Ecto neural progenitor cell (in vitro differentiated cells): ENCODE results near the gene ACKR1.
A peak's percentile ranks its signal among the peaks of the same experiment; 100 is the strongest.

Source experiments
- DNase-seq: peaks from one replicate; pipeline ENCODE4 v3.0.0-alpha.2; 2018; ENCODE audit warnings: low spot score

ACKR1 gene

DNA sequence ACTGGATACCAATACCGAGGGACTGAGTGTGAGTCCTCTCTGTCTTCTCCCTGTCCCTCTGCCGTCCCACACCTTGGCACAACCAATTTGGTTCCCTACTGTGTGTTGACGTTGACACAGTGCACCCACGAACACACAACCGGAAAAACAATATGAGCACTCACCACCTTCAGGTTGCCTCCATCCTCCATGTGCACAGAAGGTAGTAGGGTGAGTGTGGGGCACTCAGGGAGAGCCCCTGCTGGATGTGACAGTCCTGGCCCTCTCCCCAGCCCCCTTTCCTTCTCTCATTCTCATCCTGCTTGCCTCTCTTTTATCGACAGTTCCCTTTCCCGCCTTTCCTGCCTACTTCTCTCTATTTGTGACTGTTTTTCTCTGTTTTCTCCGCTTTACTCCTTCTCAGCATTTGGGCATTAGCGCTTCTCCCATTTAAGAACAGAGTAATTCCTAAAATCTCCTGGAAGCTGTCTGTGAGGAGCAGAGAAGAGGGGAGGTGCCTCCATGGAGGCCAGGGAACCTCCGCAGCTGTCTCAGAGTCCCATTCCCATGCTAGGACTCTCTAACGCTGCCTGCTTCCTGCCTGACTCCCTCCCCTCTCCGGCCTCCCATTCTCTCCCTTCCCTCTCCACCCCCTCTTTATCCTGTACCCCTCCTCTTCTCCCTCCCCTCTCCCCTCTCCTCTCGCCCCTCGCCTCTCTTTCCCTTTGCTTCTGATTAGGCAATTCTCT is 16.9 kb upstream of the ACKR1 start:
- DNase-seq, result no peak

DNA sequence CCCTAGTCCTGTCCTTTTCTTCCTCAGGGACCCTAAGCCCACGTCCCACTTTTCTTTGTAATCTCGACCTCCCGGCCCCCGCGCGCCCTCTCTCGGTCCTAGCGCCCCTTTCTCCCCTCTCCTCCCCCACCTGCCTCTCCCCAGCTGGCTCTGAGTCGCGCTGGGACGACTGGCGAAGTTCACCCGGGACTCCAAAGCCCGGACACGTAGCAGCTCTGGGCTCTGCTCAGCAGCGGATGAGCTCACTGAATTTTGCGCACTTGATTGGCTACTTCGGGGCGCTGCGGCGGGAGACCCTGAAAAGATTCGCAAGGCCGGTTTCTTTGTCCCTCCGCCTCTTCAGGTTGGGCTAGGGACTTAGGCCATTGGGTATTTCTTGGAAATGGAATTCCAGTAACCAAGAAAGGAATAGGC is 16.3 kb upstream of the ACKR1 start:
- peak; percentile 88 for DNase-seq

DNA sequence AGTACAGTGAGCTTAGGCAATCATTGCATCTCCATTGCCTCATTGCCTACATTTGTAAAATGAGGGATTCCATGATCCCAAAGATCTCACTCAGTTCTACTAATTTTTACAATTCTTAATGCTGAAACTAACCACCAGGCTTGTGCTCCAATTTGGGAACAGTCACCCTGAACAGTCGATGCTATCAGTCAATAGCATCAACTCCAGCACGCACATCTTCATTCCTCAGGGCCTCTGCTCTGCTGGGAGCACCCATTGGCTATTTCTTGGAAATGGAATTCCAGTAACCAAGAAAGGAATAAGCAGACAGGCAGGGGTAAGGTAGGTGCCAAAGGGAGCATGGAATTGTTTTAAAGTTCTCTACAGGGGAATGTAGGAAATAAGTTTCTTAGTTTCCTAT is 14.2 kb upstream of the ACKR1 start:
- no peak for DNase-seq

DNA sequence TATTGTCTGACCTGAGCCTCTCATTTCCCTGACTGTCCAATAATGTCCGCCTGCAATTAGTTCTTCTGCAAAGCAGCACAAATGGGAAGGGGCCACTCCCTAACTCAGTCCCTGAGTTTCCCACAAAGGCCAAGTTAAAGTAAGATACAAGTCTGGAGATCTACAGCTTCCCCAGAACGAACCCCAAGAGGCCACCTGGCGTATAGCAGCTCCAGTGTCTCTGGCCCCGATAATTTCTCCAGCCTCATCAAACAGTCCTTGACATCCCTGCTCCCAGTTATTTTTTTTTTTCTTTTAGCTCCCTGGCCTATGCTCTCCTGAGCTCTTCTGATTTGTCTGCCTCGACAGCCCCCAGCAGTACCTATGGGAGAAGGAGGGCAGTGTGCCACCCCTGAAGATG is 8.1 kb upstream of the ACKR1 start:
- DNase-seq, result no peak

DNA sequence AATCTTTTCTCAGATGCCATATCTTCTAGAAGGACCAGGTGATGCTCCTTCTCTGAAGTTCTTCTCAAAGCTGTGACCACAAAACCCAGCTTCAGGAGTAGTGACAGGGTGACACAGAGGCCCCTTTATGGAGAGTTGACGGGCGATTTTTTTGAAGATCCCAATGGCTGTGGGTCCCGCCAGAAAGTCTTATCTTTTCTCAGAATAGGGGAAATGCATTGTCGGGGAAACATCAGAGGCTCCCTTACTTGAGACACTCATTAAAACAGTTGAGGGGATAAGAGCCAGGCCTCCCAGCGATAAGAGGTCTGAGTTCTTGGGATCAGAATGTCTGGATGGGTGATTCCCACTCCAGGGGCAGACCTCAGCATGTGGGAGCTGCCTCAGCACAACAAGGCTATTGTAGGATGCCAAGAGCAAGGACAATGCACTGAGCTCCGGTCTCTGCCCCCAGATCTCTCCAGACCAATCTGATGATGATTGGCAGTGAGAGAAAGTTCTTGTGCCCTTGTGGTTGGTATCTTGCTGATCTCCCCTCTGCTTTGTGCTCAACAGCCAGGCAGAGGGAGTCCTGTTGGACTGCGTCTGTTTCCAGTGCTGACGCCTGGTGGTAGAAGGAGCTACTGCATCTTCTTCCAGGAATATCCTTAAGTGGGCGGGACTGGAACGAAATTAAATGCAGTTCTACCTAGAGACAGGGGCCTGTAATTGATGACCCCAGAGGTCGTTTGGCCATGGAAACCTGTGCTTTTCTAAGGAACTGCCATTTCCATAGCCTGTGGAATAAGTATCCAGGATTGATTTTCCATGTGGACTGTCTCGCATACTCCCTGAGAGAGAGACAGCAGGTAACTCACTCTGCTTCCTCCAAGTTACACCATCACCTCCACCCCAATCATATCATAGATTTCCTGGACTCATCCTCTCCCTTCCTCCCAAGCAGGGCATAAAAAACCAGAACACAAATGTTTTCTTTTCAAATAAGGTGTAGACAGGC is 6.8 kb upstream of the ACKR1 start:
- DNase-seq, result peak; percentile 79

DNA sequence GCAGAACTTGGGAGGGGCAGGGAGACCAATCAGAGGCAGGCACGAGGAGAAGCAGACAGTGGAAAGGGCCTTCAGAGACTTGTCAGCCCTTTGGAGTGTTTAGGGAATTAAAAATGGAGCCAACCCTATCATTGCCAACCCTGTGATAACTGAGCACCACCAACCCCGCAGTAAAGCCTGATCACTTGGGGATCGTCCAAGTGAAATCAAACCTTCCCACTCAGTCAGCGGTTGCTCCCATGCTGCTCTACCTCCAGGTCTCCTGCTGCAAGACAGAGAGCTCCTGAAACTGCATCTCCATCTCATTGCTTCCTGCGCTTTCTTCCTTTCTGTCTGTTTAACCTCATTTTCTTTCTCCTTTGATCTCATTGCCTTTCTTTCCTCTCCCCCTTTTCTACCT is 4.8 kb upstream of the ACKR1 start:
- DNase-seq, result no peak

DNA sequence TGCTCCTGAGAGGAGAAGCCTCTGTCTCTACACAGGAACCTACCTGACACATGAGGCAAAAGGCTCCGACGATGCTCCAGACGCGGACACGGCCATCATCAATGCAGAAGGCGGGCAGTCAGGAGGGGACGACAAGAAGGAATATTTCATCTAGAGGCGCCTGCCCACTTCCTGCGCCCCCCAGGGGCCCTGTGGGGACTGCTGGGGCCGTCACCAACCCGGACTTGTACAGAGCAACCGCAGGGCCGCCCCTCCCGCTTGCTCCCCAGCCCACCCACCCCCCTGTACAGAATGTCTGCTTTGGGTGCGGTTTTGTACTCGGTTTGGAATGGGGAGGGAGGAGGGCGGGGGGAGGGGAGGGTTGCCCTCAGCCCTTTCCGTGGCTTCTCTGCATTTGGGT is 3.9 kb upstream of the ACKR1 start:
- DNase-seq, result no peak

DNA sequence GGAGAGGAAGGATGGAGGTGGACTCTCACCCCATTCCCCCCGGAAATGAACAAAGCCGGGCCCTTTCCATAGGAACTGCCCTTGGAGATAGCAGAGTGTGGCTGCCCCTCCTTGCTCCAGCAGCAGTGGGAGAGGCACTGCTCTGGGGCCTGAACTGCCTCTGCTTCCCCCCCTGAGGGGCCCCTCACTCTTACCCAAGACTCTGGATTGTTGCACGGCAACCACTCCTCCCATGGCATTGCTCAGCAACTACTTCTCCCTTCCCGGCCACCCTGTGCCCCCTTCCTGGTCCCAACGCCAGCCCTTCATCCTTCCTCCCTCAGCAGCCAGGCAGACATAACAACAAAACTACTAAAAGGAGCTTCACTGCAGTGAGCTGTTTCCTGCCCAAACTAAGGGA is 3.0 kb upstream of the ACKR1 start:
- no peak for DNase-seq

DNA sequence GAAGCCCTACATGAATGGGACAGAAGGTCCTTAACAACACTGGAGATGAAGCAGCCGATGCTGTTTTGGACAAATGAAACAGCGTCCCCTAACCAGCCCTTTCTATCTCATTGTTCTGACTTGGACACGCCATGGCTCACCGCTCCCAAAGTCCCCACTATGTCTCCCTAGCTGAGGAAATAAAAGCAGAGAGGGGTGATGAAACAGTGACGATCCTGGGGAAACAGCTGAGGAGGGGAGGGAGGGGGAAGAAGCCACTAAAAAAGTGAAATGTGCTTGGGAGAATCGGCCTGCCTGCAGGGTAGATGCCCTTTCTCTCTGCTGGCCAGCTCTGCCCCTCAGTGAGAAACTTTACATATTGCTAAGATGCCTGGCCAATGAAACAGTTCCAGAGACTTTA is 1.1 kb upstream of the ACKR1 start:
- DNase-seq, result no peak

DNA sequence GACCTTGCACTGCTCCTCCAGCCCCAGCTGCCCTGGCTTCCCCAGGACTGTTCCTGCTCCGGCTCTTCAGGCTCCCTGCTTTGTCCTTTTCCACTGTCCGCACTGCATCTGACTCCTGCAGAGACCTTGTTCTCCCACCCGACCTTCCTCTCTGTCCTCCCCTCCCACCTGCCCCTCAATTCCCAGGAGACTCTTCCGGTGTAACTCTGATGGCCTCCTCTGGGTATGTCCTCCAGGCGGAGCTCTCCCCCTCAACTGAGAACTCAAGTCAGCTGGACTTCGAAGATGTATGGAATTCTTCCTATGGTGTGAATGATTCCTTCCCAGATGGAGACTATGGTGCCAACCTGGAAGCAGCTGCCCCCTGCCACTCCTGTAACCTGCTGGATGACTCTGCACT is 550 bp downstream of the ACKR1 start:
- no peak for DNase-seq

DNA sequence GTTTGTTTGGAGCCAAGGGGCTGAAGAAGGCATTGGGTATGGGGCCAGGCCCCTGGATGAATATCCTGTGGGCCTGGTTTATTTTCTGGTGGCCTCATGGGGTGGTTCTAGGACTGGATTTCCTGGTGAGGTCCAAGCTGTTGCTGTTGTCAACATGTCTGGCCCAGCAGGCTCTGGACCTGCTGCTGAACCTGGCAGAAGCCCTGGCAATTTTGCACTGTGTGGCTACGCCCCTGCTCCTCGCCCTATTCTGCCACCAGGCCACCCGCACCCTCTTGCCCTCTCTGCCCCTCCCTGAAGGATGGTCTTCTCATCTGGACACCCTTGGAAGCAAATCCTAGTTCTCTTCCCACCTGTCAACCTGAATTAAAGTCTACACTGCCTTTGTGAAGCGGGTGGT is 1.4 kb downstream of the ACKR1 start:
- no peak for DNase-seq

DNA sequence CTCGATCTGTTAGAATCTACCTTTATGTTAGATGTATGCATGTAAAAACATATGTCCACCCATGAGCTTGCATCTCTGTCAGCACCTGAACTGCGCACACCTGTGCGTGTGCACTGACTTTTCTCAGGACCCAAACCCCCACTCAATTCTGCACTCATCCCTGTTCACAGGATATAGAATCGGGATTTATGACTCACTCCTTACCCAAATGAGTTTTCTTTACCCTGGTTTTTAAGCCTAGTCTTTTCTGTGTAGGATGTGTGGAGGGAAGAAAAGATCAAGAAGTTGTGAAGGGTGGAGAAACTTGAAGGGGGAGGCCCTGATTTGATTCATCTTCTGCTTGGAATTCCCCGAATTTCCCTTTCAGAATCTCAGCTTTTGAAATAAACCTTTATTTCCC is 2.4 kb downstream of the ACKR1 start:
- no peak for DNase-seq

DNA sequence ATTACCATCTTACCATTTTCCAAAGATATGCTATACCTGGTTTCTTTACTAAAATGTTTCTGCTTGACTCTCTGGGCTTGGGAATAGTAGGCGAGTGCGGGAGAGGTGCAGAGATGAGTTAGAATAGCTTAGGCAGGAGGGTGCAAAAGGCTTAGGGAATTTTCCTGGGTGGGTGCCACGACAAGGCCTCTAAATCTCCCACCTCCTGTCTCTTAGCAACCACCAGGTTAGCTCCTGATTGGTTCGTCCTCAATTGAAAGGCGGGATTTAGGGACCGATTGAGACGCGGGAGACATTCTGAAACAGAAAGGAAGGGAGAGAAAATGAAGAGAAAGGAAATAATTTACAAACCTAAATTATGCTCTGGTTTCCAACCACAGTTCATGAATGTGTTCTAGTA is 3.1 kb downstream of the ACKR1 start:
- DNase-seq, result no peak

DNA sequence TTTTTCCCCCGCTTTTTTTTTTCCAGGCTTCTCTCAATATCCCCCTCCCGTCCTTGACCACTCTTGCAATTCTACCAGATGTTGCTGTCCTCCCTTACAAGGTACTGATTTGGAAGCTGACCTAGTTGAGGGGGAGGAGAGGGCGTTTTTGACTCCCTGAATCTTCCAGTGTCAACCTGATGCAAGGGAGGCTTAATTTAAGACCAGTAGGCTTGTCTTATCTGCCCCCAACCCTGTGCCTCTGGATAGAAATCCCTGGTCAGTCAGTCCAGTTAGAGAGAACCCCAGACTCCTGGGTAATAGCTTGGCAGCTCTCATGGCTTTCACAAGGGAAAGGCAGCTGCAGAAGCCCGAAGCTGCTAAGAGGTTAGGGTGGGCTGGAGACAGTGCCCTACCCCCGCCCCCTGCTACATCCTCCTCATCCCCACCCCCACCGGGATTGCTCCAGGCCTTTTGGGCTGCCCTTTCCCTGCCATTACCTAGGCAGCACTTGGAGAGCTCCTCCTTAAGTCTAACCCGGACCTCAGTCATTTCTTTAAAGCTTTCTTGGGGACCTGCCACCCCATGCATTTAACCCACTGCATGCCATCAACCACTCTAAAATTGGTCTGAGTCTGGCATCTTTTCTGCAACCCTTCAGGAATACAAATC is 3.6 kb downstream of the ACKR1 start:
- DNase-seq, result no peak

DNA sequence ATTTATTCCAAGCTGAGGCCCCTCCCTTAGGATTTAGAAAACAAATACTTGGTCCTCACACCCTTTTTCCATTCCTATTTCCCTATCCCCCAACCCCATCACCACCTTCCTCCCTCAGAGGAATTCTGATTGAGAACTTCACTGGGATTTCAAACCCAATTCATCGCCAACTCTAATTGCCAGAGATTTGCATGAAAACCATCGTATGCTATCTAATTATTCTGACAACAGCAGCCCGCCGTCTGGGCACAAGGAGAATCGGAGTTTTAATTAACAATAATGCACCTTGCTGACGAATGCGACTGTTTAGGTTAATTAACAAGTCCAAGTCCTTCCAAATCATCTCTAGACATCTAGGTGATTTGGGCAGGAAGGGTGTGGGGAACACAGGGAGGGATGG is 4.4 kb downstream of the ACKR1 start:
- DNase-seq, result no peak

DNA sequence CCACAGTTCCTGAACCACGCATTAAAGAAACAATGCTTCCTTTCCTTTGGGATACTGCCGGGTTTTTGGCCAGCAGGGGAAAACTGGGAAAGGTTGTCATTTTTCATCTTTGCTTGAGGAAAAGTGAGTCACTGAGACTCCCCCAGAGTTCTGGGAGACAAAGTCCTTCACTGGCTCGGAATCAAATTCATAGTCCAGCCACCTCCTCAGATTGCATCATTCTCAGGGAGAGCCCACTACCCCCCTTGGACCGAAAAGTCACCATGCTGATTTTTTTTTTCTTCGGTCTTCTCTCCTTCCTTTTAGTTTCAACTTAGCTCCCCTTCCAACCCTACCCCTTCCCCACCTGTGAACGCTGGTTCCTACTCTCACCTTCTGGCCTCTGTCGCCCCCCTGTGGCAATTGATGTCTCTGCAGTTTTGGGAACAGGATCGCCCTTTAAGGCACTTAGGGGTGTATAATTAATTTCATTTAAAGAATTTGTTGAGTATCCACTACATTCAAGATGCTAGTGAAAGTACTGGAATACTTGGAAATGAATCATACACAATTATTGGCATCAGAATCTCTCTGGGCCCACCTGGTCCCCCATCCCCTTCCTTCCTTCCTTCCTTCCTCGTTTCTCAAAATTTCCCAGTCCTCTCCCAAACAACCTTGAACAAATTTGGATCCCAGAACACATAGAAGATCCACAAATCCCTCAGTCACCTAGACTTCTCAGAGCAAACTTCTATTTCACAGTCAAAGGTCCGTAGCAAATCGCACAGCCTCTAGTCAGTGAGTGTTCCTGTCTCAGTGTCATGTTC is 6.9 kb downstream of the ACKR1 start:
- peak; percentile 66 for DNase-seq

DNA sequence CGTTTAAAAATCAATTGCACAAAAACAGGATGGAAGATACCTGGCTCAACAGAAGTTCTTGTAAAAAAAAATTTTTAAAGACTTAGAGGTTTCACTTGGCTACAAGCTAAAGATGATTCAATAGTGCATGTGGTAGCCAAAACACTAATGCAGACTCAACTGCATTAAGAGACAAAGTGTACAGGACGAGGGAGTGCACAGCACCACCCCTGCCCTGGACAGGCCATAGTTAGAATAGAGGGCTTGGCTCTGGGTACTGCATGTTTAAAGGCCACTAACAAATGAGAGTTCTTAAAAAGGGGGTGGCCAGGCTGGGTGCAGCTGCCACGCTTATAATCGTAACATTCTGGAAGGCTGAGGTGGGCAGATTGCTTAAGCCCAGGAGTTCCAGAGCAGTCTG is 7.9 kb downstream of the ACKR1 start:
- DNase-seq, result no peak

DNA sequence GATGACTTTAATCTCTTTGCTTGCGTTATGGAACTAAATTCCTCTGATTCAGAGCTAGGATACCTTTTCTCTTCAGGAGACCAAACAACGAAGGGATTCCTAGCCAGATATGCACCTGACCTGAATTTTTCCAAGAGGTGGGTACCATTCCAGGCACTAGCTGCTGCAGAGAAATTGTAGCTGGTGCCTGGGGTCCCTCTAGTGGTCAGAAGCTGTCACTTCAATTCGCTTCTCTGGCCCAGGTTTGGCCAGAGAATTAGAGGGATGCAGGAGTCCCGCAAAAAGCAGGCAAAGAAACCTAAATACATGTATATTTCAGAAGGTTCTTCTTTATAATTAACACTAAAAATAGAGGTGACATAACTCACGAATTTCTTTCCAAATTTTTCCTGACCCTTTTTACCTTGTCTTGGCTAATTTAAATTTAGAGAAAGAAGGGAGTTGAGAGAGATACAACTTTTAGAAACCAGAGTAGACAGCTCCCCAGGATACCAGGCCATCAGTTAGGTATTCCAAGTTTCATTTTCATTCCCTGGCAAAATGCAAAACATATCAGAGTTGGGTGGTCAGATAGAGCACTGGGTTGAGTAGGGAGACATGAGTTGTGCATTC is 9.6 kb downstream of the ACKR1 start:
- no peak for DNase-seq

DNA sequence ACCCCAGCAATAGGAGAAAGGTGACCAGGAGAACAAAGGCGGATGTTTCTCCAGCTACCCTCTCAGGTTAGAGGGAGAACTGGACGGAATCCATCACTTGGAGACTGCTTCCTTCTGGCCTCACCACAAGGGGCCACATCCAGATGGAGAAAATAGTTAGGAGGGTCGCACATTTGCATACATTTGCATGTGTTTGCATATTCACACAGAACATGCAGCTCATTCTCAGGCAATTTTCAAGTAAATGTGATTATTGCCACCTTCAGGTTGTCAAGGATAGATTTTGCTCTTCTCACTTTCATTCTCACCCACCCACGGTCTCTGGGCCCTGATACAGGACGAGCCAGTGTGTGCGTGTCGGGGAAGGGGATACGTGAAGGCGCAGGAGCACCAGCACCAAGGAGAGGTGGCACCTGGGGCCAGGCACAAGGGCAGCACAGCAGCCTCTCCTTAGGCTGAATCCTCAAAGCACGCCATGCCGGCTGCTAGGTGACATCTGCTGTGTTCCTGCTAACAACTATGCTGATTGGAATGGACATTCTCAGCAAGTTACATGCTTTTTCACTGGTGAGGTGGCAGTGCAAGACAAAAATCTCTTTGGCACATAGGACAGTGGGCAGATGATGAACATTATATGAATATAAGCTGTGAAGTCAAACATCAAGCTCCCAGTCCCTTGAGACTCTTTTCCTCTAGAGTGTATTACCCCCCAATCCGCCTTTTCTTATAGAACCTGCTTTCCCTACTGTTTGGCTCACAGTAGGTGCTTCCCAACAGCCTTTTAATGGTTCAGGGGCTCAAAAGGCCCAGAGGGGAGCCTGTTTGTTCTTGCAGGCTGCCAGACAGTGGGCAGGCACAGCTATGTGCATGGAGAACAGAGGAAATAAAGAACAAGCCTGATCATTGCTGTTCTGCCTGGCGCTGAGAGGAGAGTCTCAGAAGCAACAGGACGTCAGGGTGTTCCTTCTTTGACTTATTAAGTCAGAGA is 14.3 kb downstream of the ACKR1 start:
- DNase-seq, result no peak
